H1 (cell line): ENCODE measurements around the gene PRCP.

Source experiments
- ASH2L ChIP-seq: fragments of 200-600, 300-600 bp; sonication (generic); IDR thresholded peaks from one replicate; pipeline ENCODE4 v1.7.1; 2017; ENCODE audit warnings: low read length
- CHD2 ChIP-seq: IDR thresholded peaks from 2 replicates; pipeline ENCODE4 v1.6.1; 2012; ENCODE audit warnings: low read length, improper control_type of control experiment
- CTCF ChIP-seq, 3 experiments: IDR thresholded peaks; 1 replicate in 2 of 3; 2 replicates in 1 of 3; pipeline versions ENCODE4 v1.5.1 to v1.6.1; 2011; ENCODE audit warnings: low read length in 3 of 3, mild to moderate bottlenecking in 3 of 3, inconsistent platforms in 2 of 3, low read depth in 1 of 3, moderate library complexity in 1 of 3; ENCODE audit not compliant: insufficient read depth in 1 of 3; ENCODE audit errors: control extremely low read depth in 1 of 3
- EZH2 ChIP-seq: fragments of 200-600 bp; sonication (generic); IDR thresholded peaks from 2 replicates; pipeline ENCODE4 v1.7.1; 2012; ENCODE audit warnings: low read depth, mild to moderate bottlenecking, moderate library complexity, low read length, inconsistent platforms; ENCODE audit not compliant: severe bottlenecking
- MAX ChIP-seq: IDR thresholded peaks from 2 replicates; pipeline ENCODE4 v1.6.1; 2012; ENCODE audit warnings: inconsistent platforms
- SIN3A ChIP-seq, 2 experiments: IDR thresholded peaks in 1 of 2; conservative IDR thresholded peaks in 1 of 2; 2 replicates each; pipeline ENCODE4 v1.6.1; 2011 to 2012; ENCODE audit warnings: low read length in 2 of 2, improper control_type of control experiment in 1 of 2, low read depth in 1 of 2, mild to moderate bottlenecking in 1 of 2
- SRF ChIP-seq: IDR thresholded peaks from 2 replicates; pipeline ENCODE4 v1.6.1; 2011; ENCODE audit warnings: mild to moderate bottlenecking, low read depth, low read length, moderate library complexity
- TCF12 ChIP-seq: IDR thresholded peaks from 2 replicates; pipeline ENCODE4 v1.6.1; 2011; ENCODE audit warnings: low read depth, mild to moderate bottlenecking, low read length

GRCh38 chr11:82901922-82902485 lies 1.8 kb upstream of the PRCP start:
- TF ChIP-seq CTCF (IDR thresholded peaks at IDR 0.05; ENCODE audit: control extremely low read depth in 1 of 3, insufficient read depth in 1 of 3, low read depth in 1 of 3, low read length in 3 of 3) (no peak), MAX (no peak), CHD2 (no peak), ASH2L (no peak), EZH2 (no peak), SRF (no peak), TCF12 (no peak), SIN3A (conservative IDR thresholded peaks at IDR 0.05 in 1 of 2, IDR thresholded peaks at IDR 0.05 in 1 of 2; ENCODE audit: low read depth in 1 of 2, low read length in 2 of 2) (no peak; a peak in 1 of 4 replicates)
